GM18505 (cell line): ENCODE measurements around the gene TOP3A.
"Not testable (repeated sequence)": the region's sequence is repeated elsewhere in the genome, so short reads cannot be mapped to it uniquely, and the experiment has no call there.

Source experiments
- ATAC-seq: cut with Tn5 transposase; IDR thresholded peaks from one replicate; pipeline ENCODE4 v1.9.1; 2021; ENCODE audit not compliant: unreplicated experiment
- POLR2A ChIP-seq: IDR thresholded peaks from 4 replicates; pipeline ENCODE4 v1.6.1; 2011; ENCODE audit warnings: borderline replicate concordance; ENCODE audit not compliant: insufficient read depth, insufficient read length; ENCODE audit errors: extremely low read depth

Gene TOP3A

DNA sequence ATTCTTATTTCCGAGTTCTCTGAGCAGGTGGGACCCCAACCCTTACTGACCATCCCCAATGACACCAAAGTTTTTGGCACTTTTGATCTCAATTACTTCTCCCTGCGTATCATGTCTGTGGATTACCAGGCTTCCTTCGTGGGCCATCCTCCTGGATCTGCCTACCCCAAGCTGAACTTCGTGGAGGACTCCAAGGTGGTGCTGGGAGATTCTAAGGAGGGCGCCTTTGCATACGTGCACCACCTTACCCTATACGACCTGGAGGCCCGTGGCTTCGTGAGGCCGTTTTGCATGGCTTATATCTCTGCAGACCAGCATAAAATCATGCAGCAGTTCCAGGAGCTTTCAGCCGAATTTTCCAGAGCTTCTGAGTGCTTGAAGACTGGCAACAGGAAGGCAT lies 1.2 kb upstream of the TOP3A start:
- no peak for ATAC-seq
- TF ChIP-seq POLR2A: no peak

DNA sequence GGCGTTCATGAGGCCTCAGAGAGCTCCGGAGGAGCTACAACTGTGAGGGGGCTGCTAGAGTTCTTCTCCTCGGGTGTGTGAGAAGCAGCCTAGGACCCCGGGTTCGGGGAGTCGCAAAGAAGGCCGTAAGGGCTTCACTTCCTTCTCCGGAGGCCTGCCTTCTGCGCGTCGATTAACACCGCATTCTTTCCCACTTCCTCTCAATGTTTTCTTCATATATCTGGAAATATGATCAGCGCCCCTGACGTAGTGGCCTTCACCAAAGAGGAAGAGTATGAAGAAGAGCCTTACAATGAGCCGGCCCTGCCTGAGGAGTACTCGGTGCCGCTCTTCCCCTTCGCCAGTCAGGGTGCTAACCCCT lies 748 bp upstream of the TOP3A start:
- no peak for TF ChIP-seq POLR2A
- no peak for ATAC-seq

DNA sequence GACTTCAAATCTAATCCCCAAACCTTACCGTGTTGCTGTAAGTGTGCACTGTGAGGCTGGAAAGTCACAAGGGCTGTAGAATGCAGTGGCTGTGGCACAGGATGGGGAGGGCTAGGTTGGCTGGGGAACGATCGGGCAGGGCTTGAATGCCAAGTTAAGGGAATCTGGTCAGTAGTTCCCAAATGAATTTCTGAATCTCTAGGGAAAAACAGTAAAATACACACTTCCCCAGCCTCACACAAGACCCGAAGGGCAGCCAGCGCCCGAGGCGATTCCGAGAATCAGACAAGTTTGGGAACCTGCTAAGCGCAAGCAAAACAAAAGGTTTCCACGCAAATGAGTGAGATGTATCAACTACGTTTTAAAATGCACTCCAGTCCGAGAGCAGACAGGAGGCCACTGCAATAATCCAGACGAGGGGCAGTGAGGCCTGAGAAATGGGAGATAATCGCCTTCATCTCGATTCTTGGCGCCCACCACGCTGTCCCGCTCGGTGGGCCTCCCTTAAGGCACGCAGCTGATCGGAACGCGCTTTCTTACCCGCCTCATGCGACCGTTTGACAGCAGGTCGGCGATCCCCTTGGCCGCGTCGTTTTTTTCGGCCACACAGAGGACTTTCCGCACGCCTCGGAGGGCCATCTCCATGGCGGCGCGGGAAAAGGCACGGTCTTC lies 599 bp downstream of the TOP3A start:
- TF ChIP-seq POLR2A: no peak
- peak; percentile 6 for ATAC-seq

DNA sequence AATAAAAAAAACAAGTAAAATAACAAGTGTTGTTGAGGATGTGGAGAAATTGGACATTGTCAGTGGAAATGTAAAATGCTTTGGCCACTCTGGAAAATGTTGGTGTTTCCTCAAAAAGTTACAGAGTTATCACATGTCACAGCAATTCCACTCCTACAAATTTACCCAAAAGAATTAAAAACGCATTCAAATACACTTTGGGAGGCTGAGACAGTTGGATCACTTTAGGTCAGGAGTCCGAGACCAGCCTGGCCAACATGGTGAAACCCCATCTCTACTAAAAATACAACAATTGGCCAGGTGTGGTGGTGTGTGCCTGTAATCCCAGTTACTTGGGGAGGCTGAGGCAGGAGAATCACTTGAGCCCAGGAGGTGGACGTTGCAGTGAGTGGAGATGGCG lies 5.6 kb downstream of the TOP3A start:
- no peak for ATAC-seq
- no peak for TF ChIP-seq POLR2A

DNA sequence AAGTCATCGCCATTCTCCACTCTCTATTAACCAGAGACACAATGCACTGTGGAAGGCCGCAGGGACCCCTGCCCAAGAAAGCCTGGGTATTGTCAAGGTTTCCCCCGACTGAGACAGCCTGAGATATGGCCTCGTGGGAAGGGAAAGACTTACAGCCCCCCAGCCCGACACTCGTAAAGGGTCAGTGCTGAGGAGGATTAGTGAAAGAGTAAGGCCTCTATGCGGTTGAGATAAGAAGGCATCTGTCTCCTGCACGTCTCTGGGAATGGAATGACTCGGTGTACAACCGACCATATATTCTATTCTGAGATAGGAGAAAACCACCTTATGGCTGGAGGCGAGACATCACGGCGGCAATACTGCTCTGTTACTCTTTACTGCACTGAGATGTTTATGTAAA lies 11.6 kb downstream of the TOP3A start:
- ATAC-seq: not testable (repeated sequence)

DNA sequence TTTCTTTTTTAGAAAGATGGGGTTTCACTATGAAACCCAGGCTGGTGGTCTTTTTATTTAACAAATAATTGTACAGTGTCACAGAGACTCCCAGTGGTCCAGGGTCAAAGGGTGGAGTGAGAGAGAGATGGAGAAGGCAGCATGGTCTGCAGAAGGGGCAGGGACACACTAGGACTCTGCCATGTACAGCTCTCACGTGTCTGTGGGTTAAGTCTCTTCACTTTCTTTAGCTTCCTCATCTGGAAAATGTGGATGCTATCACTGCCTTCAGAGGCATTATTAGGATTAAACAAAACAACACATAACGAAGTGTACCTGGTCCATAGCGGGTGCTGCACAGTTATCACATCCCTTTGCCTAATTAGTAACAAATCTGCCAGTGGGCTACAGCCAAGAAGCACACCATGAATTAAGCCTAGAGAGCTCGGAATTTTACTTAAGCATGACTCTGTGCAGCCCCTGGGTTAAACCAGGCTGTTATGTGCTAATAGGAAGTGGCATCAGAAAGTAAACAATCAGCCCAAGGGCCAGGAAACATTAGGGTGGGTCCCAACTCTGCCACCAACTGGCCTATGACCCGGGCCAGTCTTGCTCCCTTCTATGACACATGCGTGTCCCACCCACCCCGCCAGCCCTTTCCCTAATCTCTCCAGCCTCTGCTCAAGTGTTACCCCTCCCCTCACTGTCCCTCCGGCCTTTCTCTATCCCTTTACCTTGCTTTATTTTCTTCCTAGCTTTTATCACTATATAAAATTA lies 13.9 kb downstream of the TOP3A start:
- no peak for ATAC-seq
- no peak for TF ChIP-seq POLR2A

DNA sequence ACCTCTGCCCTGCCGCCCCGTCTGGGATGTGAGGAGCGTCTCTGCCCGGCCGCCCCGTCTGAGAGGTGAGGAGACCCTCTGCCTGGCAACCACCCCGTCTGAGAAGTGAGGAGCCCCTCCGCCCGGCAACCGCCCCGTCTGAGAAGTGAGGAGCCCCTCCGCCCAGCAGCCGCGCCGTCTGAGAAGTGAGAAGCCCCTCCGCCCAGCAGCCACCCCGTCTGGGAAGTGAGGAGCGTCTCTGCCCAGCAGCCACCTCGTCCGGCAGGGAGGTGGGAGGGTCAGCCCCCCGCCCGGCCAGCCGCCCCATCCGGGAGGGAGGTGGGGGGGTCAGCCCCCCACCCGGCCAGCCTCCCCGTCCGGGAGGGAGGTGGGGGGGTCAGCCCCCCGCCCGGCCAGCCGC lies 16.7 kb downstream of the TOP3A start:
- ATAC-seq: not testable (repeated sequence)

DNA sequence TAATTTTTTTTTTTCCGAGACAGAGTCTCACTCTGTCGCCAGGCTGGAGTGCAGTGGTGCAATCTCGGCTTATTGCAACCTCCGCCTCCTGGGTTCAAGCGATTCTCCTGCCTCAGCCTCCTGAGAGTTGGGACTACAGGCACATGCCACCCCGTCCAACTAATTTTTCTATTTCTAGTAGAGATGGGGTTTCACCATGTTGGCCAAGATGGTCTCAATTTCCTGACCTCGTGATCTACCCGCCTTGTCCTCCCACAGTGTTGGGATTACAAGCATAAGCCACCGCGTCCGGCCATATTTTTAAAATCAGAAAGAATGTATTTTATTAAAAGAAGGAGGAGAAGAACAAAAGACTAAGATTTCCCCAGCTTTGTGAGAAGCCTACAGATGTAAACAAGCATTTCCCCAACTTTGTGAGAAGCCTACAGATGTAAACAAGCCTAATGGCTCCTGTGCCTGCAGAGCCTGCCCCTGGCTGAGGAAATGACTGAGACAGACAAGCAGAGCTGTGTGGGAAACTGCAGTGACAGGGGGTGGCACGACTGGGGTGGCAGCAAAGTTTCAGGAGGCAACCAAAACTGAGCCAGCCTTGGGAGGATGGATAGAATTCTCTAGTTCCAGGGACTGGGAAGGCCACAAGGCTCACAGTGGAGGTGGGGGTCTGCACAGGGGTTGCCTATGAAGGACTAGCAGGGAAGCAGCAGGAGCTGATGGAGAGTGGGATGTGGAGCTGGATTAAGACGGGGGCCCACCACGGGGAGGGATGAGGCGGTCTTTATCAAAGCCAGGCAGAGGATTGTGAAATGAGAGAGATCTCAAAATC lies 22.9 kb downstream of the TOP3A start:
- no peak for ATAC-seq

DNA sequence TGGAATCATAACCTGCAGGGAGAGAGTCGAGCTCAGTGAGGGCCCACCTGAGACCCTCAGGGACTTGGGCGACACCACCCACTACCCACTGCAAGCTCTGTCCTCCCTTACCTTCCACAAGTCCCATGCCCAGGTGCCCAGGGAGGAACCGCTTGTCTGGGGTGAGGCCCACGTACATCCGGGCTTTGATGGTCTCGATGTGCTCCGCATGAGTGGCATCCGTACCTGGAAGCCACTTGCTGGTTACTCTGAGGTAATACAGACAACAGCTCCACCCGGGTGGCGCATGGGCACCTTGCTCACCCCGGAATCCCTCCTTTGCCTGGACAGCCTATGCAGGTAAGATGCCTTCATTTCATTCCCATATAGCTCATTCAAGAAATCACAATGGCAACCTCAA lies 29.5 kb downstream of the TOP3A start:
- TF ChIP-seq POLR2A: no peak
- ATAC-seq: no peak

More for the DNA sequence above, 22.9 kb downstream of the TOP3A start:
- no peak for TF ChIP-seq POLR2A

DNA sequence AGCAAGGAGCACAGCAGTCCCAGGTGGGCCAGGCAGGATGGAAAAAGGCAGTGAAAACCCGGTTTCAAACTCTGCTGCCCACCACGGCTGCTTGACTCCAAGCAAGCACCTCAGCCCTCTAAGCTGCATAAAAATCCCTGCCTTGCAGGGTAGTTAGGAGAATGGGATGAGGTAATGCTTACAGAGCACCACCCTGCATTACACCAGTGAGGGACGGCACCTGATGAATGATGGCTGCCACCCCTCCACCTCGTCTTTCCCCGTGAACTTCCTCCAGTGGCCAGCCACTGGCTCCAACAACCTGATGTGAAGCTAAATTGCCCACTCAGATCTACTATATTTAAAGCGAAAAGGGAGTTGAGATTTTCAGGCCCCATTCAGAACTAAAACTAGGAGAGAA lies 33.0 kb downstream of the TOP3A start:
- no peak for TF ChIP-seq POLR2A
- no peak for ATAC-seq

DNA sequence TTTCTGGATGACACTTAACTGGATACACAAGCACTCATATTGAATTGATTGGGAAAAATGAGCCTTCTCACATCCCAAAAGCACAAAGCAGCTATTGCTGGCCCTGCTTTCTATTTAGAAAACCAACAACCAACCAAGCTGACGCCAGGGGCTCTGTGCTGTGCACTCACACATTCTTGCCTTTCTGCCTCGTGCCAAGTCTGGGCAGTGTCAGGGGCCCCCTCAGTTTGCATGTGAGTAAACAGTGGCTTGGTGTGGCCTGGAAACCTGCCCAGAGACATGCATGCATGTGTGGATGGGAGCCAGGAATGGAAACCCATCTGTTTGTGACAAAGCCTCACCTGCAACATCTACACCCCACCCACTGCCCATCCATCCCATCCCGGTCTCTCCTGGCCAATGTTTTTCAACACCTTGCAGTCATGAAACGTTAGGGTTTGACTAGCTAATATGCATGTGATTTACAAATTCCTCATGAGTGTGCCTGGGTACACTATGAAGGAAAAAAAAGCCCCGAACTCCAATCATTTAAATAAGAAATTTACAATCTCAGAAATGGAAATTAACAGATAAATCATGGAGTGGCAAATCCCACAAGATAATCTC lies 33.9 kb downstream of the TOP3A start:
- no peak for ATAC-seq

DNA sequence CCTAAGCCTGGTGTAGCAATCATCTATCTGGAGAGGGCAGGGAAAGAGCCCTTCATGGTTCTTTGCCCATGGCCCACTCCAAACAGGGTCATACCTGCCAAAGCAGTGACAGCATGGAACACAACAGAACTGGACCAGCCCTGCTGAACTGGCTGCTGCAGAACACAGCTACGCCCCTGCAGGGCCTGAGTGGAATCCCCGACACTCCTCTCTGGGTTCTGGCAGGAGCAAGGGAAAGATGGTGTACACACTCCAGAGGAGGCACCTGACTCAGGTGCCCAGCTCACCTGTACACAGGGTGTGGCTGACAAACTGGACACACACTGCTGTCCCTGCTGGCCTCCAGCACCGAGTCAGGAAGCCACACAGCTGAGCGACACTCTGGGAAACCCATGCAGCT lies 34.5 kb downstream of the TOP3A start:
- no peak for ATAC-seq
- TF ChIP-seq POLR2A: no peak

More for the DNA sequence above, 33.9 kb downstream of the TOP3A start:
- no peak for TF ChIP-seq POLR2A

DNA sequence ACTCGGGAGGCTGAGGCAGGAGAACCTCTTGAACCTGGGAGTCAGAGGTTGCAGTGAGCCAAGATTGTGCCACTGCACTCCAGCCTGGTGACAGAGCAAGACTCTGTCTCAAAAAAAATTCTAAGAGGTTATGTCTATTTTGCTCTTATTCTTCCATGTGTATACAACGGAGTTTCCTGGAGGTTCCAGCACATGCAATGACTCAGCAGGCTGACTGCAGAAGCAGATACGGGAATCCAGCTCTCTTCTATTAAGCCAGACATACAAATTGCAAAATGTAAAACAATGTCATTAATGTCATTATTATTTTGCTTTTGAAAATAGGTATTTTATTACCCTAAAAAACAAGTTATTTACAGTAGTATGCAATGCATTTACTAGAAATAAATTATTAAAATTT lies 35.9 kb downstream of the TOP3A start:
- no peak for ATAC-seq
- no peak for TF ChIP-seq POLR2A
